Upper lobe of left lung (tissue), 4 donors: ENCODE data around the gene SELL.

ENCODE experiments used
- CTCF ChIP-seq, 6 experiments: fragments of 450-650 bp in 4 of 6; fragments of 200-600 bp in 2 of 6; sonication (generic) in 2 of 6; IDR thresholded peaks; one replicate each; pipeline ENCODE4 v1.5.1; 2016 to 2019; ENCODE audit warnings: antibody characterized with exemption in 6 of 6
- POLR2A ChIP-seq, 4 donors: fragments of 450-650 bp; IDR thresholded peaks; one replicate each; pipeline ENCODE4 v1.5.1; 2016 to 2017; ENCODE audit warnings: antibody characterized with exemption in 4 of 4, mild to moderate bottlenecking in 2 of 4
- POLR2AphosphoS5 ChIP-seq, 2 donors: sonication (generic); formaldehyde crosslinking; IDR thresholded peaks; one replicate each; pipeline ENCODE4 v1.5.1; 2017; ENCODE audit warnings: antibody characterized with exemption in 2 of 2

DNA sequence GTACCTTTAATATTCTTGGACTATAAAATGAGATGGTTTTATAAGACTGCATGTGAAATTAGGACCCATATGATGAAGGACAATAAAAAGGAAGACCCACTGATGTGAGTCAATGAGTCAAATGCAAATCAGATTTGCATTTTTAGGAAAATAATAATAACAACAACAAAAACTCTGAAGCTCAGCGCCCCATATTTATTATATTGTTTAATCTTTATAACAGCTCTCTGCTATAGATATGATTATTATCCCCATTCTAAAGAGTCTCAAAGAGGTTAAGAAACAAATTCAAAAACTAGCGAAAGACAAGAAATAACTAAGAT, 850 bp upstream of the SELL start:
- TF ChIP-seq CTCF (IDR thresholded peaks at IDR 0.05): no peak
- TF ChIP-seq POLR2A (IDR thresholded peaks at IDR 0.05): no peak
- TF ChIP-seq POLR2AphosphoS5 (IDR thresholded peaks at IDR 0.05): no peak
